GM12873 (cell line): ENCODE measurements around the gene PADI2.

Source experiments
- TF ChIP-seq, protein P1 (sequence below): IDR thresholded peaks from 2 replicates; pipeline ENCODE4 v1.5.1; 2012; ENCODE audit warnings: low read depth, mild to moderate bottlenecking, moderate library complexity, low read length, control low read depth; ENCODE audit not compliant: insufficient read depth; ENCODE audit errors: missing control alignments

PADI2 gene

DNA sequence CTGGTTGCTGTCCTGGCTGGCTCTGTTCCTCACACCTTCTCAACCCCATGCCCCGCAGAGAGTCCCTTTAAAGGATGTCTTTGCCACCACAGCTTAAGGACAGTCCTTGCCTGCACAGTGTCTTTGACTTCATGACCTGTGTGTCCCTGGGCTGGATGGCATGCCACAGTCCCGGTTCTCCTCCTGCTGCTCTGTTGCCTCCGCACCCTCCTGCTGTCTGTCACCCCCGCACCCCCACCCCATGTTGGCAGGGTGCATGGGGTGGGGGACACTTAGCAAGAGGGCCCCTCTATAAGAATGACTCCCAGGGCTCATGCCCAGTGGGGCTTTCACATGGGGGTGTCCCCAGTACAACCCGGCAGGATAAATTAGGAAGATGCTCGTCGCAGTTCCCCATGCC lies 44.1 kb upstream of the PADI2 start:
- TF ChIP-seq, protein P1, sequence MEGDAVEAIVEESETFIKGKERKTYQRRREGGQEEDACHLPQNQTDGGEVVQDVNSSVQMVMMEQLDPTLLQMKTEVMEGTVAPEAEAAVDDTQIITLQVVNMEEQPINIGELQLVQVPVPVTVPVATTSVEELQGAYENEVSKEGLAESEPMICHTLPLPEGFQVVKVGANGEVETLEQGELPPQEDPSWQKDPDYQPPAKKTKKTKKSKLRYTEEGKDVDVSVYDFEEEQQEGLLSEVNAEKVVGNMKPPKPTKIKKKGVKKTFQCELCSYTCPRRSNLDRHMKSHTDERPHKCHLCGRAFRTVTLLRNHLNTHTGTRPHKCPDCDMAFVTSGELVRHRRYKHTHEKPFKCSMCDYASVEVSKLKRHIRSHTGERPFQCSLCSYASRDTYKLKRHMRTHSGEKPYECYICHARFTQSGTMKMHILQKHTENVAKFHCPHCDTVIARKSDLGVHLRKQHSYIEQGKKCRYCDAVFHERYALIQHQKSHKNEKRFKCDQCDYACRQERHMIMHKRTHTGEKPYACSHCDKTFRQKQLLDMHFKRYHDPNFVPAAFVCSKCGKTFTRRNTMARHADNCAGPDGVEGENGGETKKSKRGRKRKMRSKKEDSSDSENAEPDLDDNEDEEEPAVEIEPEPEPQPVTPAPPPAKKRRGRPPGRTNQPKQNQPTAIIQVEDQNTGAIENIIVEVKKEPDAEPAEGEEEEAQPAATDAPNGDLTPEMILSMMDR: no peak

DNA sequence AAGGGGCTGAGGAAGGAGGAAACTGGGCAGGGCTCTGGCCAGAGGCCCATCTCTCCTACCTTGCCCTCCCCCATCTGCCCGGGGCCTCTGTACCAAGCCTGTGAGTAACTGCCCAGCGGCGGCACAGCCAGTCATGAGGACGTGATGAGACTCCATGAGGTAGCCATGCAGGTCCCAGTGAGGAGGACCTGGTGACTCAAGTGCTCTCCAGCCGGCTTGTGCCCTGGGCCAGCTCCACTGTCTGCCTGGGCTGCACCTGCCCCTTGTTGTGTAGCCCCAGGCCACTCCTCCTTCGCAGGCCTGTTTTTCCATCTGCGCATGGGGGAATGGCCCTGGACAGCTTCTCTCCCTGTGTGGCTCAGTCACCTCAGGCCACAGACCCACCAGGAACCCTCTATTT lies 43.7 kb upstream of the PADI2 start:
- TF ChIP-seq, protein P1: no peak

DNA sequence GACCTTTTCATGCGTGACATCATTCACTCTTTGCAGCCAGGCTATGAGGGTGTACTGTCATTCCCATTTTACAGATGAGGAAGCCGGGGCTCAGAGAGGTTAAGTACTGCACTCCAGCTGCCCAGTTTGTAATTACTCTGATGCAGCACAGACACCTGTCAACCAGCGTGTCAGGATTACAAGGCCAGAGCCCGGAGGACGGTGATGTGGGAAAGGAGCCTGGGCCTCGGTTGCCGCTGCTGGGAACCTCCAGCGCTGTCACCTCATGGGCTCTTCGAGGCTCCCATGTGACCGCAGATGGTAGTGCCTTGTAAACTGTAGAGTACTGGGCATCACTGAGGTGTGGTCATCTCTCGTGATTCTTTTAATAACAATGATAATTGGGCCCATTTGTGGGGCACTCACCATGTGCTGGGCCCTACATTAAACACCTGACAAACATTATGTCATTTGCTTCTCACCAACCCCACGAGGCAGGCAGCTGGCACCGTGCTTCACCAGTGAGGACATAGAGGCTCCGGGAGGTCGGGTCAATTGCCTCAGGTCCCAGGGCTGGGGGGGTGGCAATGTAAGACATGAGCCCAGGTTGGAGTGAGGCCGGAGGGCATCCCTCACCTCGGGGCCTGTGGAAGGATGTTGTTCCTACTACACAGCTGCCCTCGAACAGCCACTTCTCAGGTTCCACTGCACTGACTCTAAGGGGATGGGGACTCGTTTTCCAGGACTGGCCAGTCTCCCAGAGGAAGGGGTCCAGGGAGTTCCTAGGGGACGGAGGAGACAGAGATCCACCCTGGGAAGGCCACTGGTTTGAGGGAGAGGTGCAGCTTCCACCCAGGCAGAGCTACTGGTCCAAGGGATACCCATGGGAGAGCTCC lies 42.9 kb upstream of the PADI2 start:
- TF ChIP-seq, protein P1: no peak

DNA sequence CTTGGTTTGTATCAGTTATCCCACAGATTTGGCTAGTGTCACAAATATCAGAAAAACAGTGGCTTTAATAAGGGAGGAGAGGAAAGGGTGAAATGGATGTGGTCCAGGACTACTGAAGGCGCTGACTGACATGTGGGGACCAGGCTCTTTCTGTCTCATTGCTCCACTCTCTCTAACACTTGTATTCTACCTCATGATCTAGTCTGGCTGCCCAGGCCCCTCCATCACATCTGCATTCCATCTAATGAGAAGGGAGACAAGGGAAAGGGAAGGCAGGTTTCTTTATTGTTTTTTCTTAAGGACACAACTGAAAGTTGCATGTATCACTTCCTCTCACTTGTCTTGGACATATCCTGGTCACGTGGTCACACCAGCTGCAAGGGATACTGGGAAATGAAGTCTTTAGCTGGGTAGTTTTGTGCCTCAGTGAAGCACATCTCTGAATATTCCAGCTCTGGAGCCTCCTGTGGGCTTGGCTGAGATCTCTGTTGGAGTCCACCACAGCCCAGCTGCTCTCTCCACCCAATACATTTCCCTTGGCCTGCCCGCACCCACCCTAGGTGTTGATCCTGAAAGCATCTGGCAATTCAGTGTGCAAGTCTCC lies 42.0 kb upstream of the PADI2 start:
- TF ChIP-seq, protein P1: no peak

DNA sequence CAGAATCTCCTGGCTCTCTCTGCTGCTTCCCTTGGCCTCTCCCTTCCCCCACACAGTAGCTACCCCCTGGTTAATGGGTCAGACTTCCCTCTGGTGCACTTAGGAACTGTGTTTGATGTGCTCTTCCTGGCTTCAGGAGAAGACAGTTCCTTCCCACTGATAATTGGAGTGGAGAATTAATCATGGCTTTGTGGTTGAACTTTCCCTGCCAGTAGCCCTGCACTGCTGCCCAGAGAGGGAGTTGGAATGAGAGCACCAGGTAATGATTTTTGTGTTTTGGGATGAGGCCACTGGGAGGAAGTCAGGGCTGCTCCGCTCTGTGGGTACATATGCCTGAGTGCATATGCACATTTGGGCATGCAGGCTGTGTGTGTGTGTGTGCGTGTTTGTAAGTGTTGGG lies 39.7 kb upstream of the PADI2 start:
- TF ChIP-seq, protein P1: no peak

DNA sequence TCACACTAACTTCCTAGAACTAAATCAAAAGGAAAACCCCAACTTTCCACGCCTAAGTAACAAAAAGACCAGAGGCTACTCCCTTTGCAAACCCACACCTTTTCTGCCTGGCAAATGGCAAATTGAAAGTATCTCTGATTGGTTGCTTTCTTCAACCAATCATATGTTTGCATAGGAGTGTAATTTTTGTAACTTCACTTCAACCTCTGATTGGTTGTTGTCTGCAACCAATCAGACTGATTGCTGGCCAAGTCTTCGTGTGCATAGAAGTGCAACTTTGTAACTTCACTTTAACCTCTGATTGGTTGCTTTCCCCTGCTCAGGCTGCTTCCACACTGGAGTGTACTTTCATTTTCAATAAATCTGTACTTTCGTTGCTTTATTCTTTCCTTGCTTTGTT lies 36.9 kb upstream of the PADI2 start:
- TF ChIP-seq, protein P1: no peak

DNA sequence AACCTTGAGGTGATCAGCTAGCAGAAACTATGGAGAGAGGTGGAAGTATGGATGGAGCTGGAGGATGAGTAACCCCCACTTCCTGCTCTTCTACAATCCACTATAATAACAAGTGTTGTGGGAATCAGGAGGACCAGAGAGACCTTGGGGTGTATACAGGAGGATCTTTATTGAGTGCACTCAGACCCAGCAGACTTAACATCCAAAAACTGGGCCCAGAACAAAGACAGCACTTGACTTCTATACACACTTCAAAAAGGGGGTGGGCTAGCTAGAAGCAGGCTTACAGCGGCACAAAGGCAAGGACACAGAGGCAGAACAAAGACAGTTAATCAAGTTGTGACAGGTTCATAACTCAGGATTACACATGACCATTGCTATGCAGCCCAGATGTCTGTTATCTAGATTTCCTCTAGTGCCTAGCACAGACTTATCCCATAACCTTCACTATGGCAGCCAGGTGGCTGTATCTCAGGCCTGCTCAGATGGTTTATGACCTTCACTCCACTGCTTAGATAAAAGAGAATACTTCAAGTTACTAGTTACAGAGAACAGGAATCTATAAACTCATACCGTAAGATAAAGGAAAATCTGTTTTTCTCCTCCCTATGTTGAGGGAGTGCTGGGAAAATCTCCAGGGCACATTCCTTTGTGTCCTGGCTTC lies 36.1 kb upstream of the PADI2 start:
- TF ChIP-seq, protein P1: no peak
